Epithelial cell of esophagus (primary cell): ENCODE measurements around the gene RGL1.

Experiments used
- DNase-seq: peaks from one replicate; pipeline ENCODE4 v3.0.0; 2010; ENCODE audit warnings: low read depth
- H3K4me3 ChIP-seq: 2 replicates; pipeline ENCODE4 v1.5.1; 2011; ENCODE audit warnings: mild to moderate bottlenecking, low read length, control low read depth
- TF ChIP-seq, protein P1 (sequence below): IDR thresholded peaks from 2 replicates; pipeline ENCODE4 v1.5.1; 2011; ENCODE audit warnings: low read depth, mild to moderate bottlenecking, low read length, control low read depth, inconsistent platforms; ENCODE audit not compliant: insufficient read depth; ENCODE audit errors: missing control alignments

Gene RGL1

GRCh38 chr1:183806125-183806524 lies 1.2 kb downstream of the RGL1 start:
- no peak overlapping the region for H3K4me3 ChIP-seq
- TF ChIP-seq, protein P1, sequence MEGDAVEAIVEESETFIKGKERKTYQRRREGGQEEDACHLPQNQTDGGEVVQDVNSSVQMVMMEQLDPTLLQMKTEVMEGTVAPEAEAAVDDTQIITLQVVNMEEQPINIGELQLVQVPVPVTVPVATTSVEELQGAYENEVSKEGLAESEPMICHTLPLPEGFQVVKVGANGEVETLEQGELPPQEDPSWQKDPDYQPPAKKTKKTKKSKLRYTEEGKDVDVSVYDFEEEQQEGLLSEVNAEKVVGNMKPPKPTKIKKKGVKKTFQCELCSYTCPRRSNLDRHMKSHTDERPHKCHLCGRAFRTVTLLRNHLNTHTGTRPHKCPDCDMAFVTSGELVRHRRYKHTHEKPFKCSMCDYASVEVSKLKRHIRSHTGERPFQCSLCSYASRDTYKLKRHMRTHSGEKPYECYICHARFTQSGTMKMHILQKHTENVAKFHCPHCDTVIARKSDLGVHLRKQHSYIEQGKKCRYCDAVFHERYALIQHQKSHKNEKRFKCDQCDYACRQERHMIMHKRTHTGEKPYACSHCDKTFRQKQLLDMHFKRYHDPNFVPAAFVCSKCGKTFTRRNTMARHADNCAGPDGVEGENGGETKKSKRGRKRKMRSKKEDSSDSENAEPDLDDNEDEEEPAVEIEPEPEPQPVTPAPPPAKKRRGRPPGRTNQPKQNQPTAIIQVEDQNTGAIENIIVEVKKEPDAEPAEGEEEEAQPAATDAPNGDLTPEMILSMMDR = no peak
- DNase-seq = no peak

- TF ChIP-seq, protein P1 = no peak
- no peak for DNase-seq
- no peak overlapping the region for H3K4me3 ChIP-seq
Observed at GRCh38 chr1:183806675-183807074, 1.8 kb downstream of the RGL1 start.

DNA sequence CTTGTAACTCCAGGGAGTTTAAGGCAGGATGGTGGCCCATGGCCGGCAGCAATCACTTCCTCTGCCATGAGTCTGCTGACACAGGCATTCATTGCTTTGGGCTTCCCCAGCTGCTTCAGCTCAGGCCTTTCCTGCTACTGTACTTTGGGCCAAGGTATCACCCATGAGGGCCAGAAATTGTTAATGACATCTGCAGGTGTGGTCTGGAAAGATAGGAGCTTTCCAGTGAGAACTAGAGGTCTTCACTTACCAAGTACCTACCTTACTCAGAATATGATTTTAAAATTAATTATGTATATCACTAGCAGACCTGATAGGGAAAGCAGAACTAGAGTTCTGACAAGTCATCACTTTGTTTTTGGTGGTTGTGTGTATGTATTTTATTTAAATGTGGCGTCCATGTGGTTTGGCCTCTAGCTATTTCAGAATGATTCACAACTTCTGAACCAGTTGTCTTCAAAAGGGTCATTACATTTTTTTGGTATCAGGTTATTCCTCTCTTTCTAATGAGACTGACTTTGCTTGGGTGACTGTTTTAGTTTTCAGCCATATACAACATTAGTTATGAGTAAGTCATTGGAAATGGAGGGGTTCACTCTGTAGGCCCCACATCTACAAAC lies 2.7 kb downstream of the RGL1 start:
- DNase-seq = peak; percentile 82
- TF ChIP-seq, protein P1 = no peak
- no peak overlapping the region for H3K4me3 ChIP-seq

DNA sequence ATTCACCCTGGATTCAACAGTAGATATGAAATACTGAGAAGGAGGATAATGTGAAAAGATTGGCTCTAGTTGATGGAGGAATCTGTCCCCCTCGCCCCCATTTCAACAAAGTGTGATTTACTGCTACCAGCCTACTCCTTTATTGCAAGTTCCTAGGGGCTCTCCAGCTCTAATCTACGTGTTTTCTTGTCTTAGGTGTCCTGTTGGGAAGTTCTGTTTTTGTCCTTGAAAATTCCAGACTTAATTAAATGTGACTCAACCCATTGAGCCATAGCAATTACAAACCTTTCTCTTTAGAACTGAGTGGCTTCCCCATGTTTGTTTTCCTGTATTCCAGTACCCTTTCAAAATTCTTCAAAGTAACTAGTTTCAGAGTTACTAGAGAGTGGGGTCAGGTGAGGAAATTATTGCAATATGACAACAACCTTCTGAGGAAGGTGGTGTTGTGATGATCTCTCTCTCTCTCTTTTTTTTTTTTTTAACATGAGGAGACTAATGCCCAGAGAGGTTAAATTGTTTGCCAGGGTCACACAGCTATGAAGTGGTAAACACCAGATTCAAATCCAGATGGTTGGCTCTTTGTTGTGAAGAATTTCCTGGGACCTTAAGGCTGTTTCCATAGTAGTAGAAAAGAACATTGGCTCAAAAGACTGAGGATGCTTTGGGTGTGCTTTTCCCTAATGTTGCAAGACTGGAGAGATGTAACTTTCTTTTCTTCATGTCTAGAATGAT lies 3.5 kb downstream of the RGL1 start:
- H3K4me3 ChIP-seq = no peak overlapping the region
- TF ChIP-seq, protein P1 = no peak
- peak; percentile 16 for DNase-seq

- TF ChIP-seq, protein P1 = no peak
- H3K4me3 ChIP-seq = no peak overlapping the region
- no peak for DNase-seq
Observed at GRCh38 chr1:183810121-183810520, 5.2 kb downstream of the RGL1 start.

DNA sequence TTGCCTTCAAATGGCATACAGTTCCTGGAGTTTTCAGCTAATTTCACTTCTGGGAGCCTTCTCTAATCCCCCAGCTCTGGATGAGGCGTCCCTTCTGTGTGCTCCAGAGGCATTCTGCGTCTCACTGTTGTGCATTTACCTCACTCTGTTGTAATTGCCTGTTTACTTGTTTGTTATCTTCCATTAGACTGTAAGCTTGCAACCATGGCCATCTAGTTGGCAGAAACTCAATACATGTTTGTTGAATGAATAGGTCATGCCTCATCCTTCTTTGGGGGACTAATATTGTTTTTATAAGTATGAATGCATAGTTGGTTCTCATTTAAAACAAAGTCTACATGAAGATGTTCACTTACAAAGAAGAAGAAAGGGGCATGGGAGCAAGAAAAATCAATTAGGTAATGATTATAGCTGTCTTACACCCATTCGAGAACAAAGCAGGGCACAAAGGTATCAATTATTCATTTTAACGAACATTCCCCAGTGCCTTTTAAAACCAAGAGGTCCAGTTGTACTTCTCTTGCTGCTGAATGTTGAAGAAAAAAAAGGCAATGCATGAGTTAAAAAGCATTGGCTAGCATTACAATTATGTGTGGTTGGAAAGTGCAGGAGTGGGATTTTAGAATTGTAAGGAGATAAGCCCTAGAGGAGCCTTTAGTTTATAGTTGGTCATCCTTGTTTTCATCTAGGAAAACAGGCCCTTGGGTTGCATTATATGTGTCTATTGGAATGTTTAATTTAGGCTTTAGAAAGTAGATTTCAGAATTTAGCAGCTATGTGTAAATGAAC lies 6.0 kb downstream of the RGL1 start:
- TF ChIP-seq, protein P1 = no peak
- H3K4me3 ChIP-seq = no peak overlapping the region
- DNase-seq = no peak
